Uterus (tissue), 4 donors: ENCODE data around the gene GOLGA6L2. TPM values are rescaled to one million over a fixed set of nuclear protein-coding genes. Genes with fewer than 3 reads are reported as not detected.

Experiments
- DNase-seq, 2 donors: peaks; one replicate each; pipeline ENCODE4 v3.0.0-alpha.2; 2019 to 2020
- H3K27ac ChIP-seq, 2 donors: fragments of 200-600 bp; sonication (generic); 1 replicate in 1 of 2; 2 replicates in 1 of 2; pipeline ENCODE4 v1.5.1; 2016 to 2018
- H3K27me3 ChIP-seq, 2 donors: fragments of 200-600 bp; sonication (generic); one replicate each; pipeline ENCODE4 v1.5.1; 2018 to 2019; ENCODE audit warnings: control low read depth in 1 of 2
- H3K36me3 ChIP-seq, 2 donors: fragments of 200-600 bp; sonication (generic); one replicate each; pipeline ENCODE4 v1.5.1; 2019; ENCODE audit warnings: control low read depth in 1 of 2
- H3K4me1 ChIP-seq, 2 donors: fragments of 200-600 bp; sonication (generic); one replicate each; pipeline ENCODE4 v1.5.1; 2018 to 2019; ENCODE audit warnings: control low read depth in 1 of 2
- H3K4me3 ChIP-seq, 2 donors: fragments of 200-600 bp; sonication (generic); 1 replicate in 1 of 2; 2 replicates in 1 of 2; pipeline ENCODE4 v1.5.1; 2018 to 2019; ENCODE audit warnings: mild to moderate bottlenecking in 1 of 2
- H3K9me3 ChIP-seq, 2 donors: fragments of 200-600 bp; sonication (generic); one replicate each; pipeline ENCODE4 v1.5.1; 2019; ENCODE audit warnings: control low read depth in 1 of 2
- CTCF ChIP-seq, 4 experiments: fragments of 200-600 bp in 2 of 4; fragments of 450-650 bp in 2 of 4; sonication (generic) in 2 of 4; IDR thresholded peaks; one replicate each; pipeline ENCODE4 v1.5.1; 2016 to 2019; ENCODE audit warnings: antibody characterized with exemption in 4 of 4, mild to moderate bottlenecking in 2 of 4, moderate library complexity in 1 of 4
- POLR2A ChIP-seq, 2 donors: fragments of 450-650 bp; IDR thresholded peaks; one replicate each; pipeline ENCODE4 v1.6.1; 2016; ENCODE audit warnings: antibody characterized with exemption in 2 of 2, mild to moderate bottlenecking in 1 of 2, moderate library complexity in 1 of 2
- intact Hi-C: fragments of 100-400 bp; cut with DNase I; formaldehyde crosslinking; loops from one replicate; pipeline ENCODE4 v1.15.1; 2023; ENCODE audit warnings: low total_unique reads
- total RNA-seq, 4 donors: library from RNA; depleted of rRNA in 3 of 4; stranded (reverse); fragments of >200 nt in 3 of 4; gene quantifications; one replicate each; pipeline versions ENCODE4 v1.1.0 to v1.2.4, GENCODE V29; 2014 to 2023
- donor health status: DM: yes; HTN: yes; CAD: no.

The GOLGA6L2 gene
- total RNA-seq, 4 donors from 2014 or later, result not detected

GRCh38 chr15:23477920-23478319, 30.9 kb upstream of the GOLGA6L2 start:
- Histone ChIP-seq H3K27ac (no peak overlapping the region), H3K27me3 (no peaks in the 10 kb centered on the region), H3K4me3 (no peak overlapping the region), H3K9me3 (no peaks in the 10 kb centered on the region), H3K36me3 (no peaks in the 10 kb centered on the region), H3K4me1 (no peaks in the 10 kb centered on the region)
- intact Hi-C loops, result no loop called here
- TF ChIP-seq POLR2A (IDR thresholded peaks at IDR 0.05), result no peak
- TF ChIP-seq CTCF (IDR thresholded peaks at IDR 0.05), result no peak
- DNase-seq, result no peak

- Histone ChIP-seq H3K9me3 (no peaks in the 10 kb centered on the region), H3K27ac (no peak overlapping the region), H3K27me3 (no peaks in the 10 kb centered on the region), H3K4me3 (no peak overlapping the region), H3K36me3 (no peaks in the 10 kb centered on the region), H3K4me1 (no peaks in the 10 kb centered on the region)
- intact Hi-C loops, result no loop called here
- TF ChIP-seq POLR2A (IDR thresholded peaks at IDR 0.05) (no peak), CTCF (IDR thresholded peaks at IDR 0.05) (no peak)
- no peak for DNase-seq
Observed at GRCh38 chr15:23472678-23473077, 25.6 kb upstream of the GOLGA6L2 start.

- Histone ChIP-seq H3K36me3 (no peaks in the 10 kb centered on the region), H3K9me3 (no peaks in the 10 kb centered on the region), H3K4me1 (no peaks in the 10 kb centered on the region), H3K27ac (no peak overlapping the region), H3K27me3 (no peaks in the 10 kb centered on the region), H3K4me3 (no peak overlapping the region)
- no peak for DNase-seq
- TF ChIP-seq CTCF (IDR thresholded peaks at IDR 0.05), result no peak
- TF ChIP-seq POLR2A (IDR thresholded peaks at IDR 0.05), result no peak
- intact Hi-C loops, result no loop called here
Observed at GRCh38 chr15:23472033-23472432, 25.0 kb upstream of the GOLGA6L2 start.

GRCh38 chr15:23467110-23467600, 20.1 kb upstream of the GOLGA6L2 start:
- Histone ChIP-seq H3K27me3 (no peaks in the 10 kb centered on the region), H3K4me3 (no peak overlapping the region), H3K9me3 (no peaks in the 10 kb centered on the region), H3K36me3 (no peaks in the 10 kb centered on the region), H3K27ac (no peak overlapping the region), H3K4me1 (no peaks in the 10 kb centered on the region)
- no peak for TF ChIP-seq POLR2A (IDR thresholded peaks at IDR 0.05)
- no peak for TF ChIP-seq CTCF (IDR thresholded peaks at IDR 0.05)
- DNase-seq, result no peak
- intact Hi-C loops, result no loop called here

- Histone ChIP-seq H3K27me3 (no peaks in the 10 kb centered on the region), H3K27ac (no peak overlapping the region), H3K4me3 (no peak overlapping the region), H3K9me3 (no peaks in the 10 kb centered on the region), H3K4me1 (no peaks in the 10 kb centered on the region), H3K36me3 (no peaks in the 10 kb centered on the region)
- no peak for DNase-seq
- intact Hi-C loops, result no loop called here
- no peak for TF ChIP-seq POLR2A (IDR thresholded peaks at IDR 0.05)
- TF ChIP-seq CTCF (IDR thresholded peaks at IDR 0.05), result no peak
Observed at GRCh38 chr15:23457890-23458289, 10.8 kb upstream of the GOLGA6L2 start.
